ENCODE measurements around the gene ALG14.
"Not testable (repeated sequence)": the region's sequence is repeated elsewhere in the genome, so short reads cannot be mapped to it uniquely, and the experiment has no call there.

Gene ALG14

GRCh38 chr1:94955767-94956632 lies 116.8 kb downstream of the ALG14 start:
- no peaks in the 10 kb centered on the region for H3K27me3 Mint-ChIP-seq
- H3K9me3 Mint-ChIP-seq (ENCODE audit: low read depth) = no peaks in the 10 kb centered on the region
- no peak overlapping the region for H3K27ac Mint-ChIP-seq
- H3K4me3 Mint-ChIP-seq = no peak overlapping the region
- peaks cover 3% of the 10 kb centered on the region for H3K36me3 Mint-ChIP-seq
- H3K4me1 Mint-ChIP-seq (ENCODE audit: low read depth) = peaks cover 2% of the 10 kb centered on the region

GRCh38 chr1:94954263-94955220 lies 118.2 kb downstream of the ALG14 start:
- no peak overlapping the region for H3K4me3 Mint-ChIP-seq
- no peaks in the 10 kb centered on the region for H3K27me3 Mint-ChIP-seq
- no peaks in the 10 kb centered on the region for H3K4me1 Mint-ChIP-seq (ENCODE audit: low read depth)
- H3K36me3 Mint-ChIP-seq = peaks cover 3% of the 10 kb centered on the region
- H3K9me3 Mint-ChIP-seq (ENCODE audit: low read depth) = no peaks in the 10 kb centered on the region
- H3K27ac Mint-ChIP-seq = no peak overlapping the region

- peaks cover 3% of the 10 kb centered on the region for H3K36me3 Mint-ChIP-seq
- H3K27ac Mint-ChIP-seq = no peak overlapping the region
- no peaks in the 10 kb centered on the region for H3K4me1 Mint-ChIP-seq (ENCODE audit: low read depth)
- H3K4me3 Mint-ChIP-seq = no peak overlapping the region
- no peaks in the 10 kb centered on the region for H3K9me3 Mint-ChIP-seq (ENCODE audit: low read depth)
- no peaks in the 10 kb centered on the region for H3K27me3 Mint-ChIP-seq
Observed at GRCh38 chr1:94953746-94954145, 119.0 kb downstream of the ALG14 start.

GRCh38 chr1:94953107-94953506 lies 119.6 kb downstream of the ALG14 start:
- no peak overlapping the region for H3K27ac Mint-ChIP-seq

GRCh38 chr1:94952539-94952938 lies 120.2 kb downstream of the ALG14 start:
- no peak overlapping the region for H3K4me3 Mint-ChIP-seq
- no peaks in the 10 kb centered on the region for H3K4me1 Mint-ChIP-seq (ENCODE audit: low read depth)
- no peak overlapping the region for H3K27ac Mint-ChIP-seq
- H3K9me3 Mint-ChIP-seq (ENCODE audit: low read depth) = no peaks in the 10 kb centered on the region
- H3K27me3 Mint-ChIP-seq = no peaks in the 10 kb centered on the region
- H3K36me3 Mint-ChIP-seq = peaks cover 3% of the 10 kb centered on the region

More at GRCh38 chr1:94953107-94953506, 119.6 kb downstream of the ALG14 start:
- H3K4me1 Mint-ChIP-seq (ENCODE audit: low read depth) = no peaks in the 10 kb centered on the region
- H3K4me3 Mint-ChIP-seq = no peak overlapping the region
- H3K9me3 Mint-ChIP-seq (ENCODE audit: low read depth) = no peaks in the 10 kb centered on the region
- peaks cover 3% of the 10 kb centered on the region for H3K36me3 Mint-ChIP-seq
- H3K27me3 Mint-ChIP-seq = no peaks in the 10 kb centered on the region

- Mint-ChIP-seq H3K36me3 (peaks cover 3% of the 10 kb centered on the region), H3K9me3 (ENCODE audit: low read depth) (no peaks in the 10 kb centered on the region), H3K4me3 (no peak overlapping the region), H3K27me3 (no peaks in the 10 kb centered on the region), H3K4me1 (ENCODE audit: low read depth) (no peaks in the 10 kb centered on the region), H3K27ac (no peak overlapping the region)
Observed at GRCh38 chr1:94951509-94952208, 121.1 kb downstream of the ALG14 start.

- H3K27me3 Mint-ChIP-seq = no peaks in the 10 kb centered on the region
- peaks cover under 1% of the 10 kb centered on the region for H3K36me3 Mint-ChIP-seq
- no peak overlapping the region for H3K4me3 Mint-ChIP-seq
- H3K27ac Mint-ChIP-seq = no peak overlapping the region
- H3K4me1 Mint-ChIP-seq (ENCODE audit: low read depth) = no peaks in the 10 kb centered on the region
- no peaks in the 10 kb centered on the region for H3K9me3 Mint-ChIP-seq (ENCODE audit: low read depth)
Observed at GRCh38 chr1:94951046-94951445, 121.7 kb downstream of the ALG14 start.

- Mint-ChIP-seq H3K27me3 (no peaks in the 10 kb centered on the region), H3K4me1 (ENCODE audit: low read depth) (no peaks in the 10 kb centered on the region), H3K27ac (no peak overlapping the region), H3K4me3 (no peak overlapping the region), H3K36me3 (no peaks in the 10 kb centered on the region), H3K9me3 (ENCODE audit: low read depth) (no peaks in the 10 kb centered on the region)
Observed at GRCh38 chr1:94949681-94950661, 122.8 kb downstream of the ALG14 start.

- Mint-ChIP-seq H3K27me3 (peaks cover 5% of the 10 kb centered on the region), H3K4me1 (ENCODE audit: low read depth) (no peaks in the 10 kb centered on the region), H3K36me3 (no peaks in the 10 kb centered on the region), H3K27ac (no peak overlapping the region), H3K9me3 (ENCODE audit: low read depth) (no peaks in the 10 kb centered on the region), H3K4me3 (no peak overlapping the region)
Observed at GRCh38 chr1:94947437-94947836, 125.3 kb downstream of the ALG14 start.

GRCh38 chr1:94946886-94947285 lies 125.9 kb downstream of the ALG14 start:
- no peaks in the 10 kb centered on the region for H3K9me3 Mint-ChIP-seq (ENCODE audit: low read depth)
- H3K27me3 Mint-ChIP-seq = peaks cover 5% of the 10 kb centered on the region

GRCh38 chr1:94942171-94943128 lies 130.3 kb downstream of the ALG14 start:
- H3K4me3 Mint-ChIP-seq = no peak overlapping the region
- no peaks in the 10 kb centered on the region for H3K36me3 Mint-ChIP-seq
- H3K4me1 Mint-ChIP-seq (ENCODE audit: low read depth) = no peaks in the 10 kb centered on the region
- no peaks in the 10 kb centered on the region for H3K9me3 Mint-ChIP-seq (ENCODE audit: low read depth)
- no peak overlapping the region for H3K27ac Mint-ChIP-seq
- peaks cover 9% of the 10 kb centered on the region for H3K27me3 Mint-ChIP-seq

More at GRCh38 chr1:94946886-94947285, 125.9 kb downstream of the ALG14 start:
- Mint-ChIP-seq H3K36me3 (no peaks in the 10 kb centered on the region), H3K4me3 (no peak overlapping the region), H3K4me1 (ENCODE audit: low read depth) (no peaks in the 10 kb centered on the region), H3K27ac (no peak overlapping the region)

- H3K27me3 Mint-ChIP-seq; H3K27ac Mint-ChIP-seq; H3K4me1 Mint-ChIP-seq (ENCODE audit: low read depth); H3K36me3 Mint-ChIP-seq; H3K4me3 Mint-ChIP-seq; H3K9me3 Mint-ChIP-seq (ENCODE audit: low read depth): not testable (repeated sequence)
Observed at GRCh38 chr1:94941480-94941879, 131.3 kb downstream of the ALG14 start.

- Mint-ChIP-seq H3K27me3 (peaks cover 9% of the 10 kb centered on the region), H3K36me3 (no peaks in the 10 kb centered on the region), H3K27ac (no peak overlapping the region), H3K4me3 (no peak overlapping the region), H3K4me1 (ENCODE audit: low read depth) (no peaks in the 10 kb centered on the region), H3K9me3 (ENCODE audit: low read depth) (no peaks in the 10 kb centered on the region)
Observed at GRCh38 chr1:94940738-94941137, 132.0 kb downstream of the ALG14 start.

Measured in activated naive CD8-positive, alpha-beta T cell (primary cell).